Glutamatergic neuron (in vitro differentiated cells): ENCODE measurements around the gene SYNPR. TPM values are rescaled to one million over a fixed set of nuclear protein-coding genes. Genes with fewer than 3 reads are reported as not detected.

Source experiments
- DNase-seq: peaks from one replicate; pipeline ENCODE4 v3.0.0; 2022
- H3K27ac Mint-ChIP-seq: one replicate; pipeline ENCODE4 v1.8.0; 2020; ENCODE audit warnings: mild to moderate bottlenecking, mixed read lengths, inconsistent platforms; ENCODE audit not compliant: unreplicated experiment
- H3K27me3 Mint-ChIP-seq: one replicate; pipeline ENCODE4 v1.8.0; 2020; ENCODE audit warnings: mild to moderate bottlenecking, moderate library complexity, mixed read lengths, inconsistent platforms; ENCODE audit not compliant: unreplicated experiment
- H3K36me3 Mint-ChIP-seq: one replicate; pipeline ENCODE4 v1.8.0; 2020; ENCODE audit warnings: mild to moderate bottlenecking, mixed read lengths, inconsistent platforms; ENCODE audit not compliant: unreplicated experiment
- H3K4me1 Mint-ChIP-seq: one replicate; pipeline ENCODE4 v1.8.0; 2020; ENCODE audit warnings: mild to moderate bottlenecking, low read depth, mixed read lengths, inconsistent platforms; ENCODE audit not compliant: unreplicated experiment
- H3K4me3 Mint-ChIP-seq: one replicate; pipeline ENCODE4 v1.8.0; 2020; ENCODE audit warnings: mild to moderate bottlenecking, mixed read lengths, inconsistent platforms; ENCODE audit not compliant: unreplicated experiment
- H3K9me3 Mint-ChIP-seq: one replicate; pipeline ENCODE4 v1.8.0; 2020; ENCODE audit warnings: mild to moderate bottlenecking, moderate library complexity, mixed read lengths, inconsistent platforms; ENCODE audit not compliant: unreplicated experiment
- total RNA-seq: library from RNA; stranded (reverse); fragmentation: NEBNext Ultra II Directional; extraction: Animal tissue kit (Norgen Biotek cat#: 25700); gene quantifications from one replicate; pipeline ENCODE4 v1.2.1, GENCODE V29; 2021; ENCODE audit not compliant: unreplicated experiment
- TF ChIP-seq, protein P1 (sequence below): fragments of 200-600 bp; sonication (generic); IDR thresholded peaks from one replicate; pipeline ENCODE4 v1.5.0; 2021; ENCODE audit not compliant: partially characterized antibody, unreplicated experiment

SYNPR gene
- total RNA-seq, 1 donor from 2014 or later, result 6.1 TPM

DNA sequence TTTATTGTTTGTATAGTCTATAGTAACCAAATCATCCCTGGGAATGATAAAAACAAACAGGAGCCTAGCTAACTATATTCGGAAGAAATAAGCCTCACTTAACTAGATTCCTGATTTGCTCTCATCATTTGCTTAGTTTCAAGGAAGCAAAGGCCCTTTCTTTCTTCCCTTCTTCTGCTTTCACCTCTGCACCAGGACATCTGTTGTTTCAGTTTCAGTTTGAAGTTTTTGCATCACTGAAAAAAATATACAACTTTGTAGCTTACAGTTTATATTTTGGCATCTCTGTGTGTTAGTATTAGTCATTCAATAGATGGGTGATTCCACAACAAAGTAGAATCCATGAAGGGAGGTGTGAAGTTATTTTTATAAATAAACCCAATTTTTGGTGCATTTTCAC lies 260.8 kb downstream of the SYNPR start:
- Mint-ChIP-seq H3K27me3 (no peaks in the 10 kb centered on the region), H3K4me1 (no peaks in the 10 kb centered on the region), H3K4me3 (no peak overlapping the region), H3K27ac (no peak overlapping the region), H3K36me3 (no peaks in the 10 kb centered on the region), H3K9me3 (no peaks in the 10 kb centered on the region)
- TF ChIP-seq, protein P1, sequence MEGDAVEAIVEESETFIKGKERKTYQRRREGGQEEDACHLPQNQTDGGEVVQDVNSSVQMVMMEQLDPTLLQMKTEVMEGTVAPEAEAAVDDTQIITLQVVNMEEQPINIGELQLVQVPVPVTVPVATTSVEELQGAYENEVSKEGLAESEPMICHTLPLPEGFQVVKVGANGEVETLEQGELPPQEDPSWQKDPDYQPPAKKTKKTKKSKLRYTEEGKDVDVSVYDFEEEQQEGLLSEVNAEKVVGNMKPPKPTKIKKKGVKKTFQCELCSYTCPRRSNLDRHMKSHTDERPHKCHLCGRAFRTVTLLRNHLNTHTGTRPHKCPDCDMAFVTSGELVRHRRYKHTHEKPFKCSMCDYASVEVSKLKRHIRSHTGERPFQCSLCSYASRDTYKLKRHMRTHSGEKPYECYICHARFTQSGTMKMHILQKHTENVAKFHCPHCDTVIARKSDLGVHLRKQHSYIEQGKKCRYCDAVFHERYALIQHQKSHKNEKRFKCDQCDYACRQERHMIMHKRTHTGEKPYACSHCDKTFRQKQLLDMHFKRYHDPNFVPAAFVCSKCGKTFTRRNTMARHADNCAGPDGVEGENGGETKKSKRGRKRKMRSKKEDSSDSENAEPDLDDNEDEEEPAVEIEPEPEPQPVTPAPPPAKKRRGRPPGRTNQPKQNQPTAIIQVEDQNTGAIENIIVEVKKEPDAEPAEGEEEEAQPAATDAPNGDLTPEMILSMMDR, result no peak
- DNase-seq, result no peak

DNA sequence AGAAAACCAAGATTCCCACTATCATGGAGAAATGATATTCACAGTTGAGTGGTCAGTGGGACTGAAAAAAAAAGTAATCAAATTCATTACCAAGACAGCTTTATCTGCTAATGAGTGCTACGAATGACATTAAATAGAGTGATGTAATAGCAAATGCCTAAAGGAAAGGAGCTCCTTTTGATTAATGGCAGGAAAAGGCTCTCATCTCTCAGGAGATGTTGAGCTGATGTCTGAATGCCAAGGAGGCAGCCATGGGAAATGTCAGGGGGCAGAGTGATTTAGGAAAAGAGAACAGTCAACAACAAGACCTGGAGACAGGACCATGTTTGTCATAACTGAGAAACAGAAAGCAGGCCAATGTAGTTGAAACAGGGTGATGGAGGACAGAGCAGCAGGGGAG lies 277.7 kb downstream of the SYNPR start:
- Mint-ChIP-seq H3K36me3 (no peaks in the 10 kb centered on the region), H3K27me3 (no peaks in the 10 kb centered on the region), H3K4me1 (no peaks in the 10 kb centered on the region), H3K9me3 (no peaks in the 10 kb centered on the region), H3K4me3 (no peak overlapping the region), H3K27ac (no peak overlapping the region)
- TF ChIP-seq, protein P1, result no peak
- DNase-seq, result no peak

DNA sequence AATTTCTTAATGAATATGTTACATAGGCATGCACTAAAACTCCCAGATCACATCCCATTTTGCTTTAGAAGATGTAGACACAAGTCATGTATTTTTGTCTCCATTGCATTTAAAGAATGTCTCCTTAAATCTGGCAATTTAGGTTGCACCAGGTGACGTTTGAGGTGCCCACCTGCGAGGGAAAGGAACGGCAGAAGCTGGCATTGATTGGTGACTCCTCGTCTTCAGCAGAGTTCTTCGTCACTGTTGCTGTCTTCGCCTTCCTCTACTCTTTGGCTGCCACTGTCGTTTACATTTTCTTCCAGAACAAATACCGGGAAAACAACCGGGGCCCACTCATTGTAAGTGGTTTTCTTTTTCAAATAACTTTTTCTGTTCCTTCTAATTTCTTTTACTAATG lies 278.3 kb downstream of the SYNPR start:
- Mint-ChIP-seq H3K4me1 (no peaks in the 10 kb centered on the region), H3K27ac (no peak overlapping the region), H3K27me3 (no peaks in the 10 kb centered on the region), H3K4me3 (no peak overlapping the region), H3K9me3 (no peaks in the 10 kb centered on the region), H3K36me3 (no peaks in the 10 kb centered on the region)
- TF ChIP-seq, protein P1, result no peak
- no peak for DNase-seq

DNA sequence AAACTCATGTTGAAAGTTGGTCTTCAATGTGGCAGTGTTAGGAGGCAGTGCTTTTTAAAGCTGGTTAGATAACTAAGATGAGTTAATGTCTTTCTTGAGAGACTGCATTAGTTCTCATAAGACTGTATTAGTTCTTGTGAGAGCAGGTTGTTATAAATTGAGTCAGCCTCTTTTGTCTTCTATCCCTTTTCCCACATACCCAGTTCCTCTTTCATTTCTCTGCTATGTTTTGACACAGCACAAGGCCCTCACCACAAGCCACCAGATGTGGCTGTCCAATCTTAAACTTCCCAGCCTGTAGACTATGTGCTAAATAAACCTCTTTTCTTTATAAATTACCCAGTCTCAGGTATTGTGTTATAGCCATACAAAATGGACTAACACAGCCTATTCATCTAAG lies 279.8 kb downstream of the SYNPR start:
- Mint-ChIP-seq H3K36me3 (no peaks in the 10 kb centered on the region), H3K27me3 (no peaks in the 10 kb centered on the region), H3K4me1 (no peaks in the 10 kb centered on the region), H3K9me3 (no peaks in the 10 kb centered on the region), H3K27ac (no peak overlapping the region), H3K4me3 (no peak overlapping the region)
- no peak for DNase-seq
- TF ChIP-seq, protein P1, result no peak

DNA sequence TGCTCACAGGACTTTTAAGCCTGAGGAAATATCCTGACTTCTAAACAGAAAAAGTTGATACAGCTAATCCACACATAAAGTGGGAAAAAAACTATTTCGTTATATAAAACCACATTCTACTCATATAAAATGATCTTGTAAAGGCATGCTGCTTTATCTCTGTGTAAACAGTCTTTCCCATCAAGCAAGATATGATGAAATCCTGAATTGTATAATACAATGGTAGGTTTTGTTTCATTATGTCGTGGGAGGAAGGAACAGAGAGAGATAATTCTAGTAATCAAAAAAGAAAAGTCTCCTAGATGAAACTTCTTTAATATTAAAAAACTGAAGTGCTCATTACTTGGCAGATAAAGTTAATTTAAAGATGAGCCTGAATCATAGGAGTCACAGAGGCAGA lies 281.8 kb downstream of the SYNPR start:
- Mint-ChIP-seq H3K27me3 (no peaks in the 10 kb centered on the region), H3K27ac (no peak overlapping the region), H3K4me1 (no peaks in the 10 kb centered on the region), H3K9me3 (no peaks in the 10 kb centered on the region), H3K36me3 (no peaks in the 10 kb centered on the region), H3K4me3 (no peak overlapping the region)
- no peak for DNase-seq
- TF ChIP-seq, protein P1, result no peak
